ENCODE measurements around the gene ALDH7A1.

The ALDH7A1 gene

GRCh38 chr5:126615286-126615685, 20.3 kb upstream of the ALDH7A1 start:
- Histone ChIP-seq H3K27ac (no peak overlapping the region), H3K79me2 (peaks cover 20% of the 10 kb centered on the region), H3K4me1 (no peaks in the 10 kb centered on the region), H3K27me3 (ENCODE audit: control insufficient read depth, insufficient read depth, low read length) (no peaks in the 10 kb centered on the region), H3K4me2 (ENCODE audit: low read length) (no peak overlapping the region), H3K36me3 (ENCODE audit: control insufficient read depth, insufficient read depth, low read length) (no peaks in the 10 kb centered on the region), H3K9me3 (ENCODE audit: control insufficient read depth, low read length) (no peaks in the 10 kb centered on the region), H3K9ac (no peak overlapping the region), H3K4me3 (ENCODE audit: low read depth, low read length) (no peak overlapping the region), H2AFZ (no peak overlapping the region)
- TF ChIP-seq, protein P1, sequence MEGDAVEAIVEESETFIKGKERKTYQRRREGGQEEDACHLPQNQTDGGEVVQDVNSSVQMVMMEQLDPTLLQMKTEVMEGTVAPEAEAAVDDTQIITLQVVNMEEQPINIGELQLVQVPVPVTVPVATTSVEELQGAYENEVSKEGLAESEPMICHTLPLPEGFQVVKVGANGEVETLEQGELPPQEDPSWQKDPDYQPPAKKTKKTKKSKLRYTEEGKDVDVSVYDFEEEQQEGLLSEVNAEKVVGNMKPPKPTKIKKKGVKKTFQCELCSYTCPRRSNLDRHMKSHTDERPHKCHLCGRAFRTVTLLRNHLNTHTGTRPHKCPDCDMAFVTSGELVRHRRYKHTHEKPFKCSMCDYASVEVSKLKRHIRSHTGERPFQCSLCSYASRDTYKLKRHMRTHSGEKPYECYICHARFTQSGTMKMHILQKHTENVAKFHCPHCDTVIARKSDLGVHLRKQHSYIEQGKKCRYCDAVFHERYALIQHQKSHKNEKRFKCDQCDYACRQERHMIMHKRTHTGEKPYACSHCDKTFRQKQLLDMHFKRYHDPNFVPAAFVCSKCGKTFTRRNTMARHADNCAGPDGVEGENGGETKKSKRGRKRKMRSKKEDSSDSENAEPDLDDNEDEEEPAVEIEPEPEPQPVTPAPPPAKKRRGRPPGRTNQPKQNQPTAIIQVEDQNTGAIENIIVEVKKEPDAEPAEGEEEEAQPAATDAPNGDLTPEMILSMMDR (IDR thresholded peaks at IDR 0.05), result no peak

GRCh38 chr5:126613941-126614592, 19.0 kb upstream of the ALDH7A1 start:
- TF ChIP-seq, protein P1 (IDR thresholded peaks at IDR 0.05), result no peak
- Histone ChIP-seq H3K9me3 (ENCODE audit: control insufficient read depth, low read length) (no peaks in the 10 kb centered on the region), H3K9ac (no peak overlapping the region), H3K27me3 (ENCODE audit: control insufficient read depth, insufficient read depth, low read length) (no peaks in the 10 kb centered on the region), H2AFZ (no peak overlapping the region), H3K36me3 (ENCODE audit: control insufficient read depth, insufficient read depth, low read length) (no peaks in the 10 kb centered on the region), H3K27ac (no peak overlapping the region), H3K79me2 (peaks cover 24% of the 10 kb centered on the region), H3K4me3 (ENCODE audit: low read depth, low read length) (no peak overlapping the region), H3K4me2 (ENCODE audit: low read length) (no peak overlapping the region), H3K4me1 (no peaks in the 10 kb centered on the region)

DNA sequence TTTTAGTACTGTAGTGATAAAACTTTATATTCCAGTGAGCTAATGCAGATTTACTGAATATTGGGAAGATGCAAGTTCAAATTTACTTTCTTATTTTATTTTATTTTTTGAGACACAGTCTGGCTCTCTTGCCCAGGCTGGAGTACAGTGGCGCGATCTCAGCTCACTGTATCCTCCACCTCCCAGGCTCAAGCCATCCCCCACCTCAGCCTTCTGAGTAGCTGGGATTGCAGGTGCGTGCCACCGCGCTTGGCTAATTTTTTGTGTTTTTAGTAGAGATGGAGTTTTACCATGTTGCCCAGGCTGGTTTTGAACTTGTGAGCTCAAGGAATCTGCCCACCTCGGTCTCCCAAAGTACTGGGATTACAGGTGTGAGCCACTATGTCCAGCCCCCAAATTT, 15.6 kb upstream of the ALDH7A1 start:
- H3K4me3 ChIP-seq (ENCODE audit: low read depth, low read length), result no peak overlapping the region

DNA sequence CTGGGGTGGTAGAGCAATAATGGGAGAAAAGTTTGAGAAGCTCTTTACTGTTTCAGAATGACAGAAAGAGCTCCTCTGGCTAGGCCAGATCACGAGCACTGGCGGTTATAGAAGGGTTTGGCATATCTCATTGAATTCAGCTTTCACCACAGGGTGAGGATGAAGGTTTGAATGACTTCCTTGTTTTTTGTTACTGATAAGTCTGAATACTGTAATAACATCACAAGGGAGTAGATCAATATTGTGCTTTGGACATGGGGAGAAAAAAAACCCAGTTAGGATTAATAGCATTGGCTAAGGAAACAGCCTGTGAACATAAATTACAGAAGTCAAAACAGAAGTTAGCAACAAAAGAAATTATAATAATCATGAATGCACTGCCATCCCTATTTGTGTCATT, 15.1 kb upstream of the ALDH7A1 start:
- H3K9ac ChIP-seq, result no peak overlapping the region
- no peaks in the 10 kb centered on the region for H3K27me3 ChIP-seq (ENCODE audit: control insufficient read depth, insufficient read depth, low read length)
- H3K27ac ChIP-seq, result no peak overlapping the region
- H3K4me3 ChIP-seq (ENCODE audit: low read depth, low read length), result no peak overlapping the region
- TF ChIP-seq, protein P1 (IDR thresholded peaks at IDR 0.05), result no peak
- no peaks in the 10 kb centered on the region for H3K36me3 ChIP-seq (ENCODE audit: control insufficient read depth, insufficient read depth, low read length)
- H2AFZ ChIP-seq, result no peak overlapping the region
- no peaks in the 10 kb centered on the region for H3K9me3 ChIP-seq (ENCODE audit: control insufficient read depth, low read length)
- H3K4me2 ChIP-seq (ENCODE audit: low read length), result no peak overlapping the region
- no peaks in the 10 kb centered on the region for H3K4me1 ChIP-seq
- H3K79me2 ChIP-seq, result peaks cover 35% of the 10 kb centered on the region

More for the DNA sequence above, 15.6 kb upstream of the ALDH7A1 start:
- TF ChIP-seq, protein P1 (IDR thresholded peaks at IDR 0.05), result no peak
- Histone ChIP-seq H3K27ac (no peak overlapping the region), H3K79me2 (peaks cover 30% of the 10 kb centered on the region), H3K9me3 (ENCODE audit: control insufficient read depth, low read length) (no peaks in the 10 kb centered on the region), H3K9ac (no peak overlapping the region), H3K27me3 (ENCODE audit: control insufficient read depth, insufficient read depth, low read length) (no peaks in the 10 kb centered on the region), H3K36me3 (ENCODE audit: control insufficient read depth, insufficient read depth, low read length) (no peaks in the 10 kb centered on the region), H3K4me2 (ENCODE audit: low read length) (no peak overlapping the region), H2AFZ (no peak overlapping the region), H3K4me1 (no peaks in the 10 kb centered on the region)

DNA sequence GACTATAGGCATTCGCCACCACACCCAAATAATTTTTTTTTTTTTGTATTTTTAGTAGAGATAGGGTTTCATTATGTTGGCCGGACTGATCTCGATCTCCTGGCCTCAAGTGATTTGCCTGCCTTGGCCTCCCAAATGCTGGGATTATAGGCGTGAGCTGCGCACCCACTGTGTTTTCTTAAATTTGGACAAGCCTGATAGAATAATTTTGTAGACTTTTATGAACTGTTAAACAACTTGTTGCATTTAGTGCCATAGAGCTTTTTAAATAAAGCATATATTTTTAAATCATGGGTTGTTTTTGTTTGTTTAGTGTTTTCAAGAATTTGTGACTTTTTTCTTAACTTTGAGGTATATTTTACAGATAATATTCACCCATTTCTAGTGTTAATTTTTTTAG, 10.5 kb upstream of the ALDH7A1 start:
- no peak overlapping the region for H2AFZ ChIP-seq
- H3K79me2 ChIP-seq, result peaks cover 41% of the 10 kb centered on the region
- H3K27me3 ChIP-seq (ENCODE audit: control insufficient read depth, insufficient read depth, low read length), result no peaks in the 10 kb centered on the region
- no peak overlapping the region for H3K4me3 ChIP-seq (ENCODE audit: low read depth, low read length)
- no peak overlapping the region for H3K9ac ChIP-seq
- H3K27ac ChIP-seq, result no peak overlapping the region
- no peaks in the 10 kb centered on the region for H3K9me3 ChIP-seq (ENCODE audit: control insufficient read depth, low read length)
- TF ChIP-seq, protein P1 (IDR thresholded peaks at IDR 0.05), result no peak
- no peaks in the 10 kb centered on the region for H3K36me3 ChIP-seq (ENCODE audit: control insufficient read depth, insufficient read depth, low read length)
- H3K4me2 ChIP-seq (ENCODE audit: low read length), result no peak overlapping the region
- peaks cover 5% of the 10 kb centered on the region for H3K4me1 ChIP-seq

Measured in parathyroid adenoma (tissue), 2 donors.